ENCODE results near the gene COMP.

- no peak for TF ChIP-seq CTCF (IDR thresholded peaks at IDR 0.05; ENCODE audit: low read depth, low read length, poor library complexity, severe bottlenecking)
- TF ChIP-seq EZH2phosphoT487 (IDR thresholded peaks at IDR 0.05; ENCODE audit: borderline replicate concordance, low read length), result no peak
Observed at GRCh38 chr19:18830488-18830887, 39.4 kb upstream of the COMP start.
